Uterus (tissue), 4 donors: ENCODE data around the gene KMT2A. TPM values are rescaled to one million over a fixed set of nuclear protein-coding genes. Genes with fewer than 3 reads are reported as not detected.
"Not testable (repeated sequence)": the region's sequence is repeated elsewhere in the genome, so short reads cannot be mapped to it uniquely, and the experiment has no call there.

ENCODE experiments used
- DNase-seq, 2 donors: peaks; one replicate each; pipeline ENCODE4 v3.0.0-alpha.2; 2019 to 2020
- H3K27ac ChIP-seq, 2 donors: fragments of 200-600 bp; sonication (generic); 1 replicate in 1 of 2; 2 replicates in 1 of 2; pipeline ENCODE4 v1.5.1; 2016 to 2018
- H3K27me3 ChIP-seq, 2 donors: fragments of 200-600 bp; sonication (generic); one replicate each; pipeline ENCODE4 v1.5.1; 2018 to 2019; ENCODE audit warnings: control low read depth in 1 of 2
- H3K36me3 ChIP-seq, 2 donors: fragments of 200-600 bp; sonication (generic); one replicate each; pipeline ENCODE4 v1.5.1; 2019; ENCODE audit warnings: control low read depth in 1 of 2
- H3K4me1 ChIP-seq, 2 donors: fragments of 200-600 bp; sonication (generic); one replicate each; pipeline ENCODE4 v1.5.1; 2018 to 2019; ENCODE audit warnings: control low read depth in 1 of 2
- H3K4me3 ChIP-seq, 2 donors: fragments of 200-600 bp; sonication (generic); 1 replicate in 1 of 2; 2 replicates in 1 of 2; pipeline ENCODE4 v1.5.1; 2018 to 2019; ENCODE audit warnings: mild to moderate bottlenecking in 1 of 2
- H3K9me3 ChIP-seq, 2 donors: fragments of 200-600 bp; sonication (generic); one replicate each; pipeline ENCODE4 v1.5.1; 2019; ENCODE audit warnings: control low read depth in 1 of 2
- CTCF ChIP-seq, 4 experiments: fragments of 200-600 bp in 2 of 4; fragments of 450-650 bp in 2 of 4; sonication (generic) in 2 of 4; IDR thresholded peaks; one replicate each; pipeline ENCODE4 v1.5.1; 2016 to 2019; ENCODE audit warnings: antibody characterized with exemption in 4 of 4, mild to moderate bottlenecking in 2 of 4, moderate library complexity in 1 of 4
- POLR2A ChIP-seq, 2 donors: fragments of 450-650 bp; IDR thresholded peaks; one replicate each; pipeline ENCODE4 v1.6.1; 2016; ENCODE audit warnings: antibody characterized with exemption in 2 of 2, mild to moderate bottlenecking in 1 of 2, moderate library complexity in 1 of 2
- intact Hi-C: fragments of 100-400 bp; cut with DNase I; formaldehyde crosslinking; loops from one replicate; pipeline ENCODE4 v1.15.1; 2023; ENCODE audit warnings: low total_unique reads
- total RNA-seq, 4 donors: library from RNA; depleted of rRNA in 3 of 4; stranded (reverse); fragments of >200 nt in 3 of 4; gene quantifications; one replicate each; pipeline versions ENCODE4 v1.1.0 to v1.2.4, GENCODE V29; 2014 to 2023
- donor health status: DM: yes; HTN: yes; CAD: no.

The KMT2A gene
- total RNA-seq, 4 donors from 2014 or later, result 41.0 to 142 (median 73.9) TPM

GRCh38 chr11:118552341-118552740 lies 116.0 kb downstream of the KMT2A start:
- no peaks in the 10 kb centered on the region for H3K9me3 ChIP-seq
- no peak overlapping the region for H3K27ac ChIP-seq
- H3K4me3 ChIP-seq, result no peak overlapping the region
- TF ChIP-seq POLR2A (IDR thresholded peaks at IDR 0.05), result no peak
- no peak for TF ChIP-seq CTCF (IDR thresholded peaks at IDR 0.05)
- intact Hi-C loops, result no loop called here
- no peaks in the 10 kb centered on the region for H3K4me1 ChIP-seq
- DNase-seq, result no peak
- no peaks in the 10 kb centered on the region for H3K27me3 ChIP-seq
- H3K36me3 ChIP-seq, result no peaks in the 10 kb centered on the region

GRCh38 chr11:118560806-118561205 lies 124.5 kb downstream of the KMT2A start:
- H3K27ac ChIP-seq, result no peak overlapping the region
- no peak for DNase-seq
- H3K4me1 ChIP-seq, result peaks cover 0 to 9% of the 10 kb centered on the region in 2 donors
- no peaks in the 10 kb centered on the region for H3K36me3 ChIP-seq
- intact Hi-C loops, result no loop called here
- no peaks in the 10 kb centered on the region for H3K9me3 ChIP-seq
- no peaks in the 10 kb centered on the region for H3K27me3 ChIP-seq
- H3K4me3 ChIP-seq, result no peak overlapping the region
- TF ChIP-seq POLR2A (IDR thresholded peaks at IDR 0.05) (no peak), CTCF (IDR thresholded peaks at IDR 0.05) (no peak)

- H3K4me3 ChIP-seq, result peak overlapping the region; percentile 61 to 64
- peak overlapping the region; percentile 87 to 91 for H3K27ac ChIP-seq
- H3K4me1 ChIP-seq, result peaks cover 0 to 9% of the 10 kb centered on the region in 2 donors
- H3K27me3 ChIP-seq, result no peaks in the 10 kb centered on the region
- intact Hi-C loops, result no loop called here
- no peaks in the 10 kb centered on the region for H3K9me3 ChIP-seq
- DNase-seq, result peak; percentile 58 to 62
- H3K36me3 ChIP-seq, result no peaks in the 10 kb centered on the region
- no peak for TF ChIP-seq POLR2A (IDR thresholded peaks at IDR 0.05)
Observed at GRCh38 chr11:118565051-118565450, 128.8 kb downstream of the KMT2A start.

GRCh38 chr11:118569670-118570069 lies 133.4 kb downstream of the KMT2A start:
- Histone ChIP-seq H3K36me3 (no peaks in the 10 kb centered on the region), H3K4me1 (peaks cover 1 to 2% of the 10 kb centered on the region in 2 donors), H3K4me3 (no peak overlapping the region), H3K27me3 (no peaks in the 10 kb centered on the region), H3K27ac (no peak overlapping the region), H3K9me3 (no peaks in the 10 kb centered on the region)
- TF ChIP-seq POLR2A (IDR thresholded peaks at IDR 0.05), result no peak
- TF ChIP-seq CTCF (IDR thresholded peaks at IDR 0.05), result no peak
- intact Hi-C loops, result no loop called here
- DNase-seq, result no peak

GRCh38 chr11:118570787-118571186 lies 134.5 kb downstream of the KMT2A start:
- H3K27ac ChIP-seq, result peak overlapping the region in 1 of 2 donors; percentile 96
- H3K9me3 ChIP-seq, result no peaks in the 10 kb centered on the region
- no peak overlapping the region for H3K4me3 ChIP-seq
- TF ChIP-seq POLR2A (IDR thresholded peaks at IDR 0.05) (no peak), CTCF (IDR thresholded peaks at IDR 0.05) (no peak)
- H3K36me3 ChIP-seq, result no peaks in the 10 kb centered on the region
- H3K27me3 ChIP-seq, result no peaks in the 10 kb centered on the region
- DNase-seq, result no peak
- intact Hi-C loops, result no loop called here
- peaks cover 0 to 13% of the 10 kb centered on the region in 2 donors for H3K4me1 ChIP-seq

GRCh38 chr11:118571701-118572060 lies 135.4 kb downstream of the KMT2A start:
- H3K4me3 ChIP-seq, result peak overlapping the region; percentile 71 to 97
- H3K27me3 ChIP-seq, H3K9me3 ChIP-seq, intact Hi-C loops, H3K36me3 ChIP-seq: not testable (repeated sequence)
- peak; percentile 27 to 39 for DNase-seq
- peaks cover 0 to 16% of the 10 kb centered on the region in 2 donors for H3K4me1 ChIP-seq
- H3K27ac ChIP-seq, result peak overlapping the region; percentile 95 to 96
